ENCODE results near the gene ALG3.

The ALG3 gene

DNA sequence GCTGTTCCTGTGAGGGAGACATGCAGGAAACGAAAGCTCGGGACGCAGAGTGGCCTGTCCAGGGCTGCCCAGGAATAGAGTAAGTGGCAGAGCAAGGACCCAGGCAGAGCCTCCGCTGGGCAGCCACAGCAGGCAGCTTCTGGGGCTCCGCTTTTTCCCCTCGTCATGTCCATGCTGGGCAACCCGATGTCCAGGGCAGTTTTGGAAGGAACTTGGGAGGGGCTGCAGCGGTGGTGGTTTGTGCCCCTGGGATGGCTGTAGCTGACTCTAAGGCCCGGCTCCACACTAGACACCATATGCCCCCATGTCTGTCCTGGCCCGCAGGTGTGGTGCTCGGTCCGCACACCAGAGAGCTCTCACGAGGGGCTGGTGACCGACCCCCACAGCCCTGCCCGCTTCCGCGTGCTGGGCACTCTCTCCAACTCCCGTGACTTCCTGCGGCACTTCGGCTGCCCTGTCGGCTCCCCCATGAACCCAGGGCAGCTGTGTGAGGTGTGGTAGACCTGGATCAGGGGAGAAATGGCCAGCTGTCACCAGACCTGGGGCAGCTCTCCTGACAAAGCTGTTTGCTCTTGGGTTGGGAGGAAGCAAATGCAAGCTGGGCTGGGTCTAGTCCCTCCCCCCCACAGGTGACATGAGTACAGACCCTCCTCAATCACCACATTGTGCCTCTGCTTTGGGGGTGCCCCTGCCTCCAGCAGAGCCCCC is 43.1 kb upstream of the ALG3 start:
- Histone ChIP-seq H3K36me3 (replicated peaks; ENCODE audit: insufficient read depth, low read length) (no peaks in the 10 kb centered on the region), H3K27ac (ENCODE audit: low read length) (no peak overlapping the region), H3K79me2 (ENCODE audit: low read length) (no peaks in the 10 kb centered on the region), H3K9me3 (replicated peaks; ENCODE audit: insufficient read depth, low read length) (no peaks in the 10 kb centered on the region), H3K4me1 (ENCODE audit: low read length) (no peaks in the 10 kb centered on the region), H3K27me3 (replicated peaks; ENCODE audit: insufficient read depth, low read length) (peaks cover 35% of the 10 kb centered on the region), H3F3A (ENCODE audit: insufficient read depth, low read length) (no peaks in the 10 kb centered on the region), H3K9me2 (replicated peaks; ENCODE audit: insufficient read depth, low read length) (no peaks in the 10 kb centered on the region), H4K20me1 (ENCODE audit: insufficient read depth, low read length) (no peaks in the 10 kb centered on the region), H3K4me3 (ENCODE audit: low read length) (no peak overlapping the region), H3K9ac (ENCODE audit: low read length) (no peak overlapping the region), H2AFZ (ENCODE audit: low read length) (no peak overlapping the region), H3K4me2 (ENCODE audit: low read depth, low read length) (no peak overlapping the region)
- TF ChIP-seq CTCF (IDR thresholded peaks at IDR 0.05; ENCODE audit: low read length) (no peak), EZH2phosphoT487 (IDR thresholded peaks at IDR 0.05; ENCODE audit: low read length) (no peak), EZH2 (optimal IDR thresholded peaks at IDR 0.05; ENCODE audit: low read depth, low read length) (no peak)
- no peak for DNase-seq

- Histone ChIP-seq H3K36me3 (replicated peaks; ENCODE audit: insufficient read depth, low read length) (no peaks in the 10 kb centered on the region), H3K27ac (ENCODE audit: low read length) (no peak overlapping the region), H3K9ac (ENCODE audit: low read length) (no peak overlapping the region), H3K9me2 (replicated peaks; ENCODE audit: insufficient read depth, low read length) (no peaks in the 10 kb centered on the region), H3K4me1 (ENCODE audit: low read length) (no peaks in the 10 kb centered on the region), H3K27me3 (replicated peaks; ENCODE audit: insufficient read depth, low read length) (peaks cover 42% of the 10 kb centered on the region), H3K79me2 (ENCODE audit: low read length) (no peaks in the 10 kb centered on the region), H3F3A (ENCODE audit: insufficient read depth, low read length) (no peaks in the 10 kb centered on the region), H2AFZ (ENCODE audit: low read length) (no peak overlapping the region), H3K4me3 (ENCODE audit: low read length) (no peak overlapping the region), H3K4me2 (ENCODE audit: low read depth, low read length) (no peak overlapping the region), H4K20me1 (ENCODE audit: insufficient read depth, low read length) (no peaks in the 10 kb centered on the region), H3K9me3 (replicated peaks; ENCODE audit: insufficient read depth, low read length) (no peaks in the 10 kb centered on the region)
- no peak for TF ChIP-seq EZH2phosphoT487 (IDR thresholded peaks at IDR 0.05; ENCODE audit: low read length)
- TF ChIP-seq EZH2 (optimal IDR thresholded peaks at IDR 0.05; ENCODE audit: low read depth, low read length) = no peak
- TF ChIP-seq CTCF (IDR thresholded peaks at IDR 0.05; ENCODE audit: low read length) = no peak
- no peak for DNase-seq
Observed at GRCh38 chr3:184291044-184291737, 42.4 kb upstream of the ALG3 start.

DNA sequence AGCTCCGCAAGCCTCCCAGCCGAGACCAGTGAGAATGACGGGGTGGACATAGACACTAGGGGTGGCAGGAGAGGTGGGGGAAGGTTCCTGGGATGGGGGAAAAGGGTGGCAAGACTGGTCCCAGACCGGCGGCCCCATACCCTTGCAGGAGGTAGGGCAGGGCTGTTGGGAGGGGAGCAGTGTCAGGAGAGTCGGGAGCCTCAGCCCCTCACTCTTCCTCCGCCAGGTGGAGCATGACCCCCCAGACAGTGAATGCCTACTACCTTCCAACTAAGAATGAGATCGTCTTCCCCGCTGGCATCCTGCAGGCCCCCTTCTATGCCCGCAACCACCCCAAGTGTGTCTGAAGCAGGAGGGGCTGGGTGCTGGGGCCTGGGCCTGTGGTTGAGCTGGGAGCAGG is 41.6 kb upstream of the ALG3 start:
- Histone ChIP-seq H3K9me3 (replicated peaks; ENCODE audit: insufficient read depth, low read length) (no peaks in the 10 kb centered on the region), H3K4me1 (ENCODE audit: low read length) (no peaks in the 10 kb centered on the region), H3F3A (ENCODE audit: insufficient read depth, low read length) (no peaks in the 10 kb centered on the region), H3K4me2 (ENCODE audit: low read depth, low read length) (no peak overlapping the region), H3K9me2 (replicated peaks; ENCODE audit: insufficient read depth, low read length) (no peaks in the 10 kb centered on the region), H3K79me2 (ENCODE audit: low read length) (no peaks in the 10 kb centered on the region), H3K27ac (ENCODE audit: low read length) (no peak overlapping the region), H3K4me3 (ENCODE audit: low read length) (no peak overlapping the region), H3K27me3 (replicated peaks; ENCODE audit: insufficient read depth, low read length) (peaks cover 45% of the 10 kb centered on the region), H2AFZ (ENCODE audit: low read length) (no peak overlapping the region), H3K9ac (ENCODE audit: low read length) (no peak overlapping the region), H3K36me3 (replicated peaks; ENCODE audit: insufficient read depth, low read length) (no peaks in the 10 kb centered on the region), H4K20me1 (ENCODE audit: insufficient read depth, low read length) (no peaks in the 10 kb centered on the region)
- no peak for DNase-seq
- TF ChIP-seq CTCF (IDR thresholded peaks at IDR 0.05; ENCODE audit: low read length) = no peak
- no peak for TF ChIP-seq EZH2 (optimal IDR thresholded peaks at IDR 0.05; ENCODE audit: low read depth, low read length)
- TF ChIP-seq EZH2phosphoT487 (IDR thresholded peaks at IDR 0.05; ENCODE audit: low read length) = no peak

Measured in MM.1S (cell line).